ENCODE measurements around the gene NTM. TPM values are rescaled to one million over a fixed set of nuclear protein-coding genes. Genes with fewer than 3 reads are reported as not detected.

Gene NTM
- total RNA-seq, 1 experiment from 2014 or later: 16.4 TPM

GRCh38 chr11:131685206-131685605, 314.8 kb downstream of the NTM start (continued):
- no peak for TF ChIP-seq CTCF (IDR thresholded peaks at IDR 0.05)
- TF ChIP-seq JAZF1 (CRISPR knock-in tag; IDR thresholded peaks at IDR 0.05): no peak
- TF ChIP-seq ZNF232 (CRISPR knock-in tag; IDR thresholded peaks at IDR 0.05): no peak
- no peak for TF ChIP-seq ERG (CRISPR knock-in tag; IDR thresholded peaks at IDR 0.05)
- TF ChIP-seq GABPB1 (CRISPR knock-in tag; IDR thresholded peaks at IDR 0.05): no peak
- no peak for TF ChIP-seq ZMAT4 (CRISPR knock-in tag; IDR thresholded peaks at IDR 0.05)
- no peak for TF ChIP-seq FOXJ3 (CRISPR knock-in tag; IDR thresholded peaks at IDR 0.05; ENCODE audit: borderline replicate concordance)
- TF ChIP-seq SOX15 (CRISPR knock-in tag; IDR thresholded peaks at IDR 0.05): no peak

GRCh38 chr11:131685906-131686305, 315.5 kb downstream of the NTM start:
- ChIA-PET POLR2A (no interaction called here), CTCF (interaction anchor here (0.8 to 4.2 kb wide), 4 partner anchors 9 to 106 kb away, joined by 3 to 33 read pairs (median 16); no protein-coding TSS in a partner anchor)
- Mint-ChIP-seq H3K4me3 (no peak overlapping the region), H3K27ac (no peak overlapping the region), H3K27me3 (ENCODE audit: low read depth) (peaks cover 8% of the 10 kb centered on the region), H3K9me3 (no peaks in the 10 kb centered on the region), H3K4me1 (0 out of 2 replicates have a peak, but pooled peaks cover 6% of the 10 kb centered on the region), H3K36me3 (no peaks in the 10 kb centered on the region)
- DNase-seq (ENCODE audit: low spot score) (no peak), ATAC-seq (no peak)
- TF ChIP-seq ATF3 (CRISPR knock-in tag; conservative IDR thresholded peaks at IDR 0.05) (no peak), TEAD4 (CRISPR knock-in tag; IDR thresholded peaks at IDR 0.05) (no peak), E2F1 (CRISPR knock-in tag; IDR thresholded peaks at IDR 0.05) (no peak), E2F5 (CRISPR knock-in tag; IDR thresholded peaks at IDR 0.05) (no peak), FOXJ3 (CRISPR knock-in tag; IDR thresholded peaks at IDR 0.05; ENCODE audit: borderline replicate concordance) (no peak), TEAD1 (CRISPR knock-in tag; IDR thresholded peaks at IDR 0.05) (no peak), ATF6 (CRISPR knock-in tag; IDR thresholded peaks at IDR 0.05) (no peak)

- DNase-seq (ENCODE audit: low spot score) (no peak), ATAC-seq (no peak)
- Mint-ChIP-seq H3K36me3 (no peaks in the 10 kb centered on the region), H3K27ac (no peak overlapping the region), H3K4me3 (no peak overlapping the region), H3K9me3 (no peaks in the 10 kb centered on the region), H3K4me1 (0 out of 2 replicates have a peak, but pooled peaks cover 6% of the 10 kb centered on the region), H3K27me3 (ENCODE audit: low read depth) (peaks cover 10% of the 10 kb centered on the region)
- ChIA-PET POLR2A (no interaction called here), CTCF (interaction anchor here (1.2 to 3.1 kb wide), 3 partner anchors 13 to 440 kb away, joined by 5 to 17 read pairs (median 11); no protein-coding TSS in a partner anchor)
- TF ChIP-seq PREB (CRISPR knock-in tag; IDR thresholded peaks at IDR 0.05; ENCODE audit: borderline replicate concordance) (no peak), ATF6 (CRISPR knock-in tag; IDR thresholded peaks at IDR 0.05) (no peak), KAT7 (CRISPR knock-in tag; IDR thresholded peaks at IDR 0.05; ENCODE audit: borderline replicate concordance) (no peak), MYBL2 (CRISPR knock-in tag; IDR thresholded peaks at IDR 0.05) (no peak), MXD4 (CRISPR knock-in tag; IDR thresholded peaks at IDR 0.05; ENCODE audit: borderline replicate concordance) (no peak)
Observed at GRCh38 chr11:131686836-131687235, 316.4 kb downstream of the NTM start.
